Measurements from ENCODE around the gene COL20A1.

COL20A1 gene

DNA sequence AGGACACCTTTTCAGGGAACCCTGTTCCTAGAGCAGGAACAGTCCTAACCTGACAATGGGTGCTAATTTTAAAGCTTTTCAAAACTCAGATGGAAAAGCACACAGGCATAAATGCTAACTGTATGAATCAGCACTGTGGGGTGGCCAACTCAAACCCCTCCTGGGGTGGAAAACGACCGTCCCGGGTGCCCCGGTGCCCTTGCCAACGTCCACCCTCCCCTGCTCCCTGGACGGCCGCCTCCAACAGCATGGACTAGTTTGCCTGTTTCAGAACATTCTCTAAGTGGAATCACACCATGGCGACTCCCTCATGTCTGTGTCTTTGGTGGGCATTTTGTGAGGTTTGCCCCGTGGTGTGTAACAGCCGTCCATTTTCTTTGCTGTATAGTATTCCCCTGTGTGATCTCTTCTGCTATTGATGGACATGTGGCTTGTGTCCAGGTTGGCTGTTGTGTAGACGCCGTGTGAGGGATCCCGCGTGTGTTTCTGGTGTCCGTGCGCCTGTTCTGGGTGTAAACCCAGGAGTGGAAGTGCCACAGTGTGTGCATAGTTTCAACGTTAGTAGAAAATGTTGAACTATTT is 5.8 kb downstream of the COL20A1 start:
- no peak for ATAC-seq
- no peak for TF ChIP-seq ZNF70 (CRISPR knock-in tag; IDR thresholded peaks at IDR 0.05)
- no peak for TF ChIP-seq ZNF8 (CRISPR knock-in tag; IDR thresholded peaks at IDR 0.05)
- no peak for TF ChIP-seq GLIS3 (CRISPR knock-in tag; IDR thresholded peaks at IDR 0.05)
- TF ChIP-seq, protein P1, sequence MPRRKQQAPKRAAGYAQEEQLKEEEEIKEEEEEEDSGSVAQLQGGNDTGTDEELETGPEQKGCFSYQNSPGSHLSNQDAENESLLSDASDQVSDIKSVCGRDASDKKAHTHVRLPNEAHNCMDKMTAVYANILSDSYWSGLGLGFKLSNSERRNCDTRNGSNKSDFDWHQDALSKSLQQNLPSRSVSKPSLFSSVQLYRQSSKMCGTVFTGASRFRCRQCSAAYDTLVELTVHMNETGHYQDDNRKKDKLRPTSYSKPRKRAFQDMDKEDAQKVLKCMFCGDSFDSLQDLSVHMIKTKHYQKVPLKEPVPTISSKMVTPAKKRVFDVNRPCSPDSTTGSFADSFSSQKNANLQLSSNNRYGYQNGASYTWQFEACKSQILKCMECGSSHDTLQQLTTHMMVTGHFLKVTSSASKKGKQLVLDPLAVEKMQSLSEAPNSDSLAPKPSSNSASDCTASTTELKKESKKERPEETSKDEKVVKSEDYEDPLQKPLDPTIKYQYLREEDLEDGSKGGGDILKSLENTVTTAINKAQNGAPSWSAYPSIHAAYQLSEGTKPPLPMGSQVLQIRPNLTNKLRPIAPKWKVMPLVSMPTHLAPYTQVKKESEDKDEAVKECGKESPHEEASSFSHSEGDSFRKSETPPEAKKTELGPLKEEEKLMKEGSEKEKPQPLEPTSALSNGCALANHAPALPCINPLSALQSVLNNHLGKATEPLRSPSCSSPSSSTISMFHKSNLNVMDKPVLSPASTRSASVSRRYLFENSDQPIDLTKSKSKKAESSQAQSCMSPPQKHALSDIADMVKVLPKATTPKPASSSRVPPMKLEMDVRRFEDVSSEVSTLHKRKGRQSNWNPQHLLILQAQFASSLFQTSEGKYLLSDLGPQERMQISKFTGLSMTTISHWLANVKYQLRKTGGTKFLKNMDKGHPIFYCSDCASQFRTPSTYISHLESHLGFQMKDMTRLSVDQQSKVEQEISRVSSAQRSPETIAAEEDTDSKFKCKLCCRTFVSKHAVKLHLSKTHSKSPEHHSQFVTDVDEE (CRISPR knock-in tag; IDR thresholded peaks at IDR 0.05), result no peak
- no peak for TF ChIP-seq BACH2 (CRISPR knock-in tag; IDR thresholded peaks at IDR 0.05; ENCODE audit: borderline replicate concordance)
- TF ChIP-seq PATZ1 (CRISPR knock-in tag; IDR thresholded peaks at IDR 0.05; ENCODE audit: borderline replicate concordance), result no peak
- TF ChIP-seq POU6F1 (CRISPR knock-in tag; IDR thresholded peaks at IDR 0.05; ENCODE audit: borderline replicate concordance, low read depth), result no peak
- TF ChIP-seq CSDC2 (CRISPR knock-in tag; IDR thresholded peaks at IDR 0.05), result no peak
- TF ChIP-seq SNAI2 (CRISPR knock-in tag; IDR thresholded peaks at IDR 0.05), result no peak
- TF ChIP-seq PPARA (CRISPR knock-in tag; IDR thresholded peaks at IDR 0.05; ENCODE audit: borderline replicate concordance), result no peak
- TF ChIP-seq ZFP3 (CRISPR knock-in tag; IDR thresholded peaks at IDR 0.05), result no peak
- TF ChIP-seq ARNTL (CRISPR knock-in tag; IDR thresholded peaks at IDR 0.05; ENCODE audit: borderline replicate concordance, low read depth), result no peak
- TF ChIP-seq ISL1 (CRISPR knock-in tag; IDR thresholded peaks at IDR 0.05), result no peak
- no peak for TF ChIP-seq OSR1 (CRISPR knock-in tag; IDR thresholded peaks at IDR 0.05)
- no peak for TF ChIP-seq ZNF565 (CRISPR knock-in tag; conservative IDR thresholded peaks at IDR 0.05; ENCODE audit: low read depth)
- no peak for TF ChIP-seq ZFP30 (CRISPR knock-in tag; IDR thresholded peaks at IDR 0.05)
- TF ChIP-seq TOX (CRISPR knock-in tag; IDR thresholded peaks at IDR 0.05; ENCODE audit: borderline replicate concordance), result no peak

DNA sequence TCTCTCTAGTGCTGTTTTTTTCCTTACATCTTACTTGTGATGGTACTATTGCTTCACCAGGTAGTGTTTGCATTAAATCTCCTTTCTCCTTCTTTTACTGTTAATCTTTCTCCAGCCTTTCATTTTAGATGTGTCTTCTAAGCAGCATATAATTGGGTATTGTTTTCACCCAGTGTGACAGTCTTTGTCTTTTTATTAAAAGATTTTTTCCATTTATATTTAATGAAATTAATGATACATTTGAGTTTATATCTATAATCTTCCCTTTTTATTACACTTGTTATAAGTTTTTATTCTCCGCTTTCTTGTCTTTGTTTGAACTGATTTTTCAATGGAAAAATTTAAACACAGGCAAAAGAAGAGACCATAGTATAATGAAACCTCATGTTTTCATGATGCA is 8.7 kb downstream of the COL20A1 start:
- ATAC-seq, result no peak
- TF ChIP-seq TOX (CRISPR knock-in tag; IDR thresholded peaks at IDR 0.05; ENCODE audit: borderline replicate concordance) (no peak), ARNTL (CRISPR knock-in tag; IDR thresholded peaks at IDR 0.05; ENCODE audit: borderline replicate concordance, low read depth) (no peak), ZC3H10 (CRISPR knock-in tag; IDR thresholded peaks at IDR 0.05) (no peak), SNAI2 (CRISPR knock-in tag; IDR thresholded peaks at IDR 0.05) (no peak), TCF4 (CRISPR knock-in tag; IDR thresholded peaks at IDR 0.05; ENCODE audit: borderline replicate concordance) (no peak), ISL1 (CRISPR knock-in tag; IDR thresholded peaks at IDR 0.05) (no peak), OSR1 (CRISPR knock-in tag; IDR thresholded peaks at IDR 0.05) (no peak)
- TF ChIP-seq, protein P1 (CRISPR knock-in tag; IDR thresholded peaks at IDR 0.05), result no peak
- TF ChIP-seq, protein P2, sequence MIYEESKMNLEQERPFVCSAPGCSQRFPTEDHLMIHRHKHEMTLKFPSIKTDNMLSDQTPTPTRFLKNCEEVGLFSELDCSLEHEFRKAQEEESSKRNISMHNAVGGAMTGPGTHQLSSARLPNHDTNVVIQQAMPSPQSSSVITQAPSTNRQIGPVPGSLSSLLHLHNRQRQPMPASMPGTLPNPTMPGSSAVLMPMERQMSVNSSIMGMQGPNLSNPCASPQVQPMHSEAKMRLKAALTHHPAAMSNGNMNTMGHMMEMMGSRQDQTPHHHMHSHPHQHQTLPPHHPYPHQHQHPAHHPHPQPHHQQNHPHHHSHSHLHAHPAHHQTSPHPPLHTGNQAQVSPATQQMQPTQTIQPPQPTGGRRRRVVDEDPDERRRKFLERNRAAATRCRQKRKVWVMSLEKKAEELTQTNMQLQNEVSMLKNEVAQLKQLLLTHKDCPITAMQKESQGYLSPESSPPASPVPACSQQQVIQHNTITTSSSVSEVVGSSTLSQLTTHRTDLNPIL (CRISPR knock-in tag; IDR thresholded peaks at IDR 0.05; ENCODE audit: low read depth), result no peak
